Lung (tissue), 12 donors: ENCODE measurements around the gene DST. TPM values are rescaled to one million over a fixed set of nuclear protein-coding genes. Genes with fewer than 3 reads are reported as not detected.
A peak's percentile ranks its signal among the peaks of the same experiment; 100 is the strongest.

Experiments
- ATAC-seq: fragments of 200-7000 bp; cut with Tn5 transposase; one replicate; pipeline ENCODE4 v1.9.1; 2020; ENCODE audit warnings: moderate number of reproducible peaks; ENCODE audit not compliant: insufficient read depth, low FRiP score
- DNase-seq, 3 donors: peaks; one replicate each; pipeline ENCODE4 v3.0.0-alpha.2; 2013 to 2017
- H3K27ac ChIP-seq, 2 donors: one replicate each; pipeline ENCODE4 v1.5.1; 2013; ENCODE audit warnings: mild to moderate bottlenecking in 2 of 2, moderate library complexity in 2 of 2, control low read depth in 1 of 2, inconsistent platforms in 1 of 2, low read depth in 1 of 2, low read length in 1 of 2
- H3K27me3 ChIP-seq, 3 donors: one replicate each; pipeline ENCODE4 v1.5.1; 2013; ENCODE audit warnings: low read length in 2 of 3; ENCODE audit not compliant: control insufficient read depth in 3 of 3, insufficient read depth in 3 of 3
- H3K36me3 ChIP-seq, 4 donors: one replicate each; pipeline ENCODE4 v1.5.1; 2013; ENCODE audit warnings: low read length in 4 of 4, mild to moderate bottlenecking in 1 of 4, moderate library complexity in 1 of 4; ENCODE audit not compliant: control insufficient read depth in 4 of 4, insufficient read depth in 4 of 4
- H3K4me1 ChIP-seq, 5 donors: one replicate each; pipeline ENCODE4 v1.5.1; 2013; ENCODE audit warnings: low read length in 5 of 5, mild to moderate bottlenecking in 2 of 5, moderate library complexity in 1 of 5; ENCODE audit not compliant: control insufficient read depth in 5 of 5, insufficient read depth in 5 of 5
- H3K4me3 ChIP-seq: one replicate; pipeline ENCODE4 v1.5.1; 2013; ENCODE audit warnings: mild to moderate bottlenecking, control low read depth, moderate library complexity
- H3K9ac ChIP-seq, 2 donors: one replicate each; pipeline ENCODE4 v1.5.1; 2013; ENCODE audit warnings: low read length in 2 of 2, control low read depth in 1 of 2; ENCODE audit not compliant: insufficient read depth in 1 of 2
- H3K9me3 ChIP-seq, 4 donors: one replicate each; pipeline ENCODE4 v1.5.1; 2013; ENCODE audit warnings: low read length in 3 of 4, mild to moderate bottlenecking in 1 of 4, moderate library complexity in 1 of 4; ENCODE audit not compliant: control insufficient read depth in 4 of 4, insufficient read depth in 3 of 4
- CTCF ChIP-seq: IDR thresholded peaks from 2 replicates; pipeline ENCODE4 v1.5.1; 2012; ENCODE audit warnings: mild to moderate bottlenecking; ENCODE audit errors: control extremely low read depth, extremely low read depth
- WGBS, 2 donors: extraction: QIAGEN DNeasy Blood & Tissue Kit; methylation state at CpG; one replicate each; pipeline ENCODE4 v1.1.7; 2013; 5-methylcytosine and 5-hydroxymethylcytosine counted together
- polyA plus RNA-seq, 2 donors: library from polyadenylated mRNA; stranded (reverse); fragments of 200-250 nt; gene quantifications; one replicate each; pipeline ENCODE4 v1.2.1, GENCODE V29; 2013
- total RNA-seq, 2 donors: library from RNA; depleted of rRNA in 1 of 2; stranded (reverse); fragments of >200 nt in 1 of 2; gene quantifications; one replicate each; pipeline ENCODE4 v1.2.1, GENCODE V29; 2014 to 2021
- donor health status: control.
- donor health status: control.
- donor health status: Bipolar disorder and iron deficiency.
- donor health status: healthy.
- donor health status: DM: yes; HTN: yes; CAD: no.

DST gene
- total and polyA plus RNA-seq, 4 donors: 40.7 to 835 (median 201) TPM

GRCh38 chr6:56690519-56691285 lies 48.0 kb upstream of the DST start:
- WGBS, 2 donors: 54 to 64% methylated on average over 4 of the region's 4 CpGs
- peak; percentile 51 to 81 (median 78) for DNase-seq
- Histone ChIP-seq H3K4me3 (no peak overlapping the region), H3K4me1 (peaks cover 0 to 33% (median 3%) of the 10 kb centered on the region in 5 donors), H3K9ac (peak overlapping the region; percentile 26 to 99), H3K9me3 (no peaks in the 10 kb centered on the region), H3K27ac (peak overlapping the region; percentile 52 to 74), H3K27me3 (no peaks in the 10 kb centered on the region), H3K36me3 (no peaks in the 10 kb centered on the region)
- ATAC-seq: no peak
- no peak for TF ChIP-seq CTCF

- H3K9me3 ChIP-seq: no peaks in the 10 kb centered on the region
- 86 to 92% methylated on average over 1 of the region's 1 CpG for WGBS, 2 donors
- H3K36me3 ChIP-seq: no peaks in the 10 kb centered on the region
- ATAC-seq: no peak
- H3K4me3 ChIP-seq: no peak overlapping the region
- peak overlapping the region in 1 of 2 donors; percentile 41 for H3K27ac ChIP-seq
- peaks cover 0 to 33% (median 3%) of the 10 kb centered on the region in 5 donors for H3K4me1 ChIP-seq
- TF ChIP-seq CTCF: no peak
- H3K27me3 ChIP-seq: no peaks in the 10 kb centered on the region
- H3K9ac ChIP-seq: peak overlapping the region in 1 of 2 donors; percentile 34
- DNase-seq: no peak
These were observed 47.0 kb upstream of the DST start for GRCh38 chr6:56689663-56690062.

- 71 to 76% methylated on average over 3 of the region's 3 CpGs for WGBS, 2 donors
- no peak overlapping the region for H3K4me3 ChIP-seq
- H3K27me3 ChIP-seq: no peaks in the 10 kb centered on the region
- TF ChIP-seq CTCF: no peak
- H3K9me3 ChIP-seq: no peaks in the 10 kb centered on the region
- peaks cover 0 to 36% (median 3%) of the 10 kb centered on the region in 5 donors for H3K4me1 ChIP-seq
- H3K27ac ChIP-seq: peak overlapping the region in 1 of 2 donors; percentile 41
- H3K9ac ChIP-seq: peak overlapping the region in 1 of 2 donors; percentile 24
- ATAC-seq: no peak
- DNase-seq: peak in 1 of 3 donors; percentile 8
- H3K36me3 ChIP-seq: no peaks in the 10 kb centered on the region
These were observed 46.4 kb upstream of the DST start for GRCh38 chr6:56689114-56689513.
